ENCODE results near the gene PDE8A. TPM values are rescaled to one million over a fixed set of nuclear protein-coding genes. Genes with fewer than 3 reads are reported as not detected.
A peak's percentile ranks its signal among the peaks of the same experiment; 100 is the strongest.

PDE8A gene
- total and polyA plus RNA-seq, 10 of the 15 experiments (the other 5 are each of a cell fraction or from before 2014, with no cell fraction given), result 6.7 to 69.2 (median 27.2) TPM

DNA sequence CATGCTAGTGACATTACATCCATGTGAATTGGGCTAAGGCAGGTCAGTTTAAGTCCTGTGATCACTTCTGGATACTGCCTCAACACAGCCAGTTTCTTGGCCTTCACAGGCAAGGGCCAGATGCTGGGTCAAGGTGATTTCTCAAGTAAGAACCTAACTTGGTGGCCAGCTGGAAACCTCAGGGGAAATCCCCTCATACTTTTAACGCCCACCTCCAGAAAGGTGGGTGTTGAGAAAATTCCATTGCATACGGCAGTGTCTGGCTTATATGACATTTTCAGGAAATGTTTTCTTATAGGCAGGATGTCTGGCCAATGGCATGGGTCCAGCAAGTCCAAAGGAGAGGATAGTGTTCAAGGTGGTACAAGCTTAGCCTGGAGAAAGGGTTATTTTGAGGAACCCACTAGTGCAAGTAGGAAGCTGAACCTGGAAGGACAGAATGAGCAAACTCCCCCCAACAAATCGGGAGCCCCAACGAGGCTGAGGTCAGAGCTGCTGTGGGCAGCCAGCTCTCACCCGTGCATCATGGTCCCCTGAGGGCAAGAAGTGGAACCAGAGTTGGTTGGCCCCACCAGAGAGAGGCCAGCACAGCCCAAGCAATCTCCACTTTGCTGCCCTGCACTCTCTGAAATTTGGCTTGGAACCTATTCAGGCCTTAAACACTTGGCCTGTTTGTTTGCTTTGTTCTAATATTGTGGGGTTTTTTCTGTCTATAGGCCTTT lies 135.4 kb downstream of the PDE8A start:
- intact Hi-C loops (cut with micrococcal nuclease; ENCODE audit: unreplicated experiment), result no loop called here
- ChIA-PET RAD21 (ENCODE audit: unreplicated experiment) (no interaction called here), CTCF (no interaction called here), SMC1A (ENCODE audit: uncharacterized antibody, unreplicated experiment) (interaction anchor here (1.0 kb wide), 1 partner anchor 31 kb away, joined by 3 read pairs; no protein-coding TSS in a partner anchor), POLR2A (no interaction called here)
- H3K9ac ChIP-seq (ENCODE audit: control insufficient read depth, insufficient read depth, low read length), result no peak overlapping the region
- H3K79me2 ChIP-seq (ENCODE audit: control insufficient read depth, insufficient read depth, low read length), result no peaks in the 10 kb centered on the region
- H3K9me3 ChIP-seq (replicated peaks; ENCODE audit: control insufficient read depth, insufficient read depth, low read length), result no peaks in the 10 kb centered on the region
- peaks cover 13% of the 10 kb centered on the region for H3K4me1 ChIP-seq (ENCODE audit: control insufficient read depth, insufficient read depth, low read length)
- no peak overlapping the region for H3K4me2 ChIP-seq (ENCODE audit: control insufficient read depth, insufficient read depth)
- H4K20me1 ChIP-seq (ENCODE audit: control insufficient read depth, insufficient read depth), result no peaks in the 10 kb centered on the region
- no peak overlapping the region; the same call in 1 of the 2 replicates for H2AFZ ChIP-seq (ENCODE audit: control insufficient read depth, low read depth, low read length)
- no TSS peak for BruUV-seq (replicated peaks)
- ATAC-seq, result peak; percentile 76
- no peak for FAIRE-seq
- in situ Hi-C loops (cut with MboI), result no loop called here
- WGBS (ENCODE audit: insufficient coverage, insufficient replicate concordance, low lambda C conversion rate, missing lambda C conversion rate), result 11% methylated on average over 5 of the region's 5 CpGs
- H3K27me3 ChIP-seq (replicated peaks in 1 of 2; ENCODE audit: control insufficient read depth in 2 of 2, insufficient read depth in 2 of 2, low read length in 1 of 2), result no peaks in the 10 kb centered on the region
- DNase-seq (ENCODE audit: low read depth, low spot score), result peak; percentile 7
- no peak overlapping the region for H3K4me3 ChIP-seq
- H3K36me3 ChIP-seq (ENCODE audit: control insufficient read depth in 2 of 2, insufficient read depth in 2 of 2, low read length in 1 of 2), result peaks cover 0 to 13% of the 10 kb centered on the region in 2 experiments; a peak in 3 of 4 replicates
- H3K27ac ChIP-seq (ENCODE audit: control insufficient read depth, insufficient read depth), result peak overlapping the region; percentile 41; the same call in 1 of the 2 replicates
- TF ChIP-seq CHD1 (IDR thresholded peaks at IDR 0.05; ENCODE audit: low read depth, low read length) (no peak), CBFB (IDR thresholded peaks at IDR 0.05; ENCODE audit: low read depth) (0 out of 2 replicates have a peak, but pooled peaks have one; percentile 33), RUNX3 (IDR thresholded peaks at IDR 0.05; ENCODE audit: low read length) (peak; percentile 67), SREBF1 (IDR thresholded peaks at IDR 0.05; ENCODE audit: low read length) (no peak), EGR1 (IDR thresholded peaks at IDR 0.05; ENCODE audit: borderline replicate concordance in 1 of 2, low read depth in 2 of 2, low read length in 2 of 2) (peak in 1 of 2 experiments; percentile 49; a peak in 1 of 3 replicates), WRNIP1 (IDR thresholded peaks at IDR 0.05; ENCODE audit: borderline replicate concordance, low read depth, low read length) (no peak), STAT1 (conservative IDR thresholded peaks at IDR 0.05) (no peak), CREM (IDR thresholded peaks at IDR 0.05; ENCODE audit: low read depth) (peak; percentile 18; the same call in 1 of the 2 replicates), YBX1 (IDR thresholded peaks at IDR 0.05) (no peak), NFYA (IDR thresholded peaks at IDR 0.05; ENCODE audit: borderline replicate concordance, low read depth, low read length) (no peak), IKZF1 (conservative IDR thresholded peaks at IDR 0.05) (peak; percentile 51; the same call in 1 of the 2 replicates)
